Hematopoietic multipotent progenitor cell treated with erythropoietin and hydrocortisone succinate and interleukin-3 and kit ligand, for 6 days (in vitro differentiated cells): ENCODE measurements around the gene BEND3.
A peak's percentile ranks its signal among the peaks of the same experiment; 100 is the strongest.
"Not testable (repeated sequence)": the region's sequence is repeated elsewhere in the genome, so short reads cannot be mapped to it uniquely, and the experiment has no call there.

Experiments used
- DNase-seq: peaks from one replicate; pipeline ENCODE4 v3.0.0-alpha.2; 2015

BEND3 gene

GRCh38 chr6:107120404-107120803 lies 5.1 kb upstream of the BEND3 start:
- no peak for DNase-seq

- peak; percentile 42 for DNase-seq
Measured at GRCh38 chr6:107118976-107119375, 3.7 kb upstream of the BEND3 start.

- DNase-seq: not testable (repeated sequence)
Measured at GRCh38 chr6:107118540-107118939, 3.2 kb upstream of the BEND3 start.

GRCh38 chr6:107116931-107117330 lies 1.6 kb upstream of the BEND3 start:
- DNase-seq: no peak

GRCh38 chr6:107116328-107116892 lies 1.1 kb upstream of the BEND3 start:
- peak; percentile 79 for DNase-seq

- peak; percentile 62 for DNase-seq
Measured at GRCh38 chr6:107115695-107116327, 496 bp upstream of the BEND3 start.

GRCh38 chr6:107114213-107114925 lies 946 bp downstream of the BEND3 start:
- DNase-seq: peak; percentile 92

GRCh38 chr6:107110200-107110599 lies 5.1 kb downstream of the BEND3 start:
- peak; percentile 86 for DNase-seq

- DNase-seq: peak; percentile 13
Measured at GRCh38 chr6:107108201-107108890, 7.0 kb downstream of the BEND3 start.

- no peak for DNase-seq
Measured at GRCh38 chr6:107107791-107108190, 7.5 kb downstream of the BEND3 start.

GRCh38 chr6:107106165-107106564 lies 9.2 kb downstream of the BEND3 start:
- no peak for DNase-seq

- no peak for DNase-seq
Measured at GRCh38 chr6:107105511-107106116, 9.7 kb downstream of the BEND3 start.

GRCh38 chr6:107103082-107103481 lies 12.2 kb downstream of the BEND3 start:
- DNase-seq: no peak

- DNase-seq: no peak
Measured at GRCh38 chr6:107102414-107102805, 12.9 kb downstream of the BEND3 start.

- no peak for DNase-seq
Measured at GRCh38 chr6:107101686-107102413, 13.5 kb downstream of the BEND3 start.

- DNase-seq: no peak
Measured at GRCh38 chr6:107101211-107101610, 14.1 kb downstream of the BEND3 start.

GRCh38 chr6:107098436-107099307 lies 16.6 kb downstream of the BEND3 start:
- no peak for DNase-seq

- not testable (repeated sequence) for DNase-seq
Measured at GRCh38 chr6:107084459-107084858, 30.9 kb downstream of the BEND3 start.

GRCh38 chr6:107083921-107084320 lies 31.4 kb downstream of the BEND3 start:
- no peak for DNase-seq

GRCh38 chr6:107083047-107083768 lies 32.1 kb downstream of the BEND3 start:
- peak; percentile 11 for DNase-seq

GRCh38 chr6:107082045-107082444 lies 33.3 kb downstream of the BEND3 start:
- no peak for DNase-seq
